Esophagus mucosa (tissue), 1 donor: ENCODE results near the gene HOXC9. TPM values are rescaled to one million over a fixed set of nuclear protein-coding genes. Genes with fewer than 3 reads are reported as not detected.
"Not testable (repeated sequence)": the region's sequence is repeated elsewhere in the genome, so short reads cannot be mapped to it uniquely, and the experiment has no call there.

ENCODE experiments used
- ATAC-seq: fragments of 200-7000 bp; cut with Tn5 transposase; one replicate; pipeline ENCODE4 v1.9.1; 2020
- total RNA-seq: library from RNA; stranded (reverse); gene quantifications from one replicate; pipeline ENCODE4 v1.2.4, GENCODE V29; 2023
- donor health status: DM: yes; HTN: yes; CAD: no.

HOXC9 gene
- total RNA-seq, 1 donor from 2014 or later: 1.2 TPM

DNA sequence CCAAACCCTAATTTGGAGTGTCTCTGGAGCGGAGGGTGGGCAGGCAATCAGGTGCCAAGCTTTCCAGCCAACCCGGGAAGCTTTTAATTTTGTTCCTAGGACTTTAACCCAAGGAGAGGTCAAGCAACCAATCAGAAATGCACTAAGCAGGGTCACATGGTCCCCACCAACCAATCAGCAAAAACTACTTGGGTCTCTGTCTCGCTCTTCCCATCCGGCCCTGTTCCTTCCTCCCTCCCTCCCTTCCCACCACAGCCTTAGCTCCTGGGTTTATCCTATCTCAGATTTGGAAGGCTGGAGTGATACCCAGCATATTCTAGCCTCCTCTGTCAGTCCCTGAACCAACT lies 40.2 kb downstream of the HOXC9 start:
- no peak for ATAC-seq

DNA sequence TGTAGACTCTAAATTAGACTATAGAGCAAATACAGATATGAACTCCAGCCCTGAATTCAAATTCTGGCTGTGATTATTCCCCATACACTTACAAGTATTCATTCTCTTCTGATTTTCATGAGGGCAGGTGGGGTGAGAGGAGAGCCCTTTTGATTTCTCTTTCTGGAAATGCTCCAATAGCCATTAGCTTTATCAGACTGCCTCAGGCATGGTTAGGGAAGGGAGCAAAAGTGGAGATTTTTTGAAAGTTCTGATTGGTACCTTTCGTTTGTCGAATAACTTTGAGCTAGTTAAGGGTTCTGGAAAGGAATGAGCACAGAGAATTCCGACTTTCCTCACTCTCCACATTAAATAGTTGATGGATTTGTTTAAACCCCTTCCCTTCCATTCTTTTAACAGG lies 40.7 kb downstream of the HOXC9 start:
- ATAC-seq: no peak

- ATAC-seq: peak; percentile 46
Measured at GRCh38 chr12:54041097-54041690, 41.2 kb downstream of the HOXC9 start.

- ATAC-seq: not testable (repeated sequence)
Measured at GRCh38 chr12:54042033-54042432, 42.1 kb downstream of the HOXC9 start.

GRCh38 chr12:54042970-54043853 lies 43.3 kb downstream of the HOXC9 start:
- ATAC-seq: no peak

DNA sequence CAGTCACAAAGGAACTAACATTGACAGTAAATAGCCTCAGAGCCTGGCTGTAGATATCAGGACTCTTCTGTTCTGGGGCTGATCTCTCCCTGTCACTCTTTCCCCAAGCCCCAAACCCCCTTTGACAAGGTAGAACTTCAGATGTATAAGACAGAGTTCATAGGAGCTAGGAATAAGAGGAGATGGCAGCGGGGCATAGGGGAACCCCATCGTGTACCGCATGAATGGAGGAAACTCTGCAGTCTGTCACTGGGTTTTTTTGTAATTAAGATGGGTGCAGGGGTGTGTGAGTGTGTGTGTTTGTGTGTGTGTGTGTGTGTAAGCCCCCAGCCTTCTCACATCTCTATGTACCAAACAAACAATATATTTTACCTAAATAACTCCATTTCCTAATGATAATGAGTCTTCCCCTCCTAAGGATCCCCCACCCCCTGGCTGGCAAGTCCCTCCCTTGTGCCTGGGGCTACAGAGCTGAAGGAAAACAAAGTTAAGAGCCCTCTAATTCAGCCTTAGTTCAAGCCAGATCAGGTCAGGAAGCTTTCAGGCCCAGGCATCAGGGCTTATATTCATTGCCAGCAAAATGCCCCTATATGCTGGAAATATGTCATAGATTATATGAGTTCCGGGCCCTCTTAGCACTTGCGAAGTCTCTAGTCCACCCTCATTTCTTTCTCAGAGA lies 44.6 kb downstream of the HOXC9 start:
- ATAC-seq: no peak

DNA sequence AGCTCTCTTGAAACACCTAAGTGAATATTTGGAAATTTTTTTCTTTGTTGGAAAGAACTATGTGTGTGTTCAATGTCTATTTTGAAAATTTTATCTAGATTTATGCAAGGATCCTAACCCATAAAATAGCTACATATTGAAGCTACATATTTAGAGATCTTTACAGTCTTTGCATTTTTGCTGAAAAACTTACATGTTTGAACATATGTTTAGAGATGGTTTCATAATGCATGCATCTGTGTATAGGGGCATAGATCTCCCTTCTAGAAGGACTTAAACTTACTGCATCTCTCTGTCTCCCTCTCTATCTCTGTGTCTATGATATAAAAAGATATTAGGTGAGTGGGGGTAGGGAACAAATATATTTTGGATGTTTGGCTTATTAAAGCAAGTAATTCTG lies 45.4 kb downstream of the HOXC9 start:
- ATAC-seq: no peak

DNA sequence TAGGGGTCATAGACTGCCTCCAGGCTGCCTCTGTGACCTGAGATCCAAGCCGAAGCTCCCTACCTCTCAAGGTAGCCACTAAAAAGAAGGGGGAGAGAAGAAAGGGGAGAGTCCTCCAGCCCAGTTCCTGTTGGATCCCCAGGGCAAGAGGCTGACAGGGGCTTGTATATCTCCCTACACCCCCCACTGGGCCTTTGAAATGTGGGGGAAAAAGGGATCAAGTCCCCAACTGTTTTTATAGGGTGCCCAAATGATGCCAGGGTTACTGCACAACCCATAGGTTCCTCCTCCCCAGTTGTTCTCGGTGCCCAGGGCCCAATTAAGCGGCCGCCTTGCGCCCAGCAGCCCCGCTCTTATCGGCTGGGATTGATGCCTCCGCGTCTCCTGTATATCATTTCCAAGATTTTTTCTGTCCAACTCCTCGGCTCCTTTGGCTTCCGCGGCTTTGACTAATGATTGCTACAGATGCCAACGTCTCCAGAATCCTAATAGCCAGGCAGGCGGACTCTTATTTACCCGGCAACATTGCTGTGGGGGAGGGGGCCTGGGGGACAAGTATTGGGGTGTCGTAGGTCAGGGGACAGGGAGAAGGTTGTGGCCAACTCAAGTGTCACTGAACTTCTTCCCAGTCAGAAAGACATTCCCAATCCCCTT lies 46.0 kb downstream of the HOXC9 start:
- no peak for ATAC-seq

DNA sequence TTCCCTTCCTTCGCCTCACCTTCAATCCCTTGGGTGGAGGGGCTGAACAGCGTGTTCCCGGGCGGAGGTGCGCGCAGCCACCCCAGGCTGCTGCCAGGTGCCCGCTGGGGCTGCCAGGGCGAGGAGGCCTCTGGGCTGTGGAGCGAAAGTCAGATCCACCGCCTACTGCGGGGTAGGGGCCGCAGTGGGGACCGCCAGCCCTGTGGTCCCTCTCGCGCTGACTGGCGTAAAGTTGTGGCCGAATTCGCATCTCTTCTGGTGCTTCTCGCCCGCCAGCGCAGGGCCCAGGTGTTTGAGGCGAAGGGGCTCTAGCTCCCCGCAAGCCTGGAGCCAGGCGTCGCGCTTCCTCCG lies 46.8 kb downstream of the HOXC9 start:
- ATAC-seq: peak; percentile 39

DNA sequence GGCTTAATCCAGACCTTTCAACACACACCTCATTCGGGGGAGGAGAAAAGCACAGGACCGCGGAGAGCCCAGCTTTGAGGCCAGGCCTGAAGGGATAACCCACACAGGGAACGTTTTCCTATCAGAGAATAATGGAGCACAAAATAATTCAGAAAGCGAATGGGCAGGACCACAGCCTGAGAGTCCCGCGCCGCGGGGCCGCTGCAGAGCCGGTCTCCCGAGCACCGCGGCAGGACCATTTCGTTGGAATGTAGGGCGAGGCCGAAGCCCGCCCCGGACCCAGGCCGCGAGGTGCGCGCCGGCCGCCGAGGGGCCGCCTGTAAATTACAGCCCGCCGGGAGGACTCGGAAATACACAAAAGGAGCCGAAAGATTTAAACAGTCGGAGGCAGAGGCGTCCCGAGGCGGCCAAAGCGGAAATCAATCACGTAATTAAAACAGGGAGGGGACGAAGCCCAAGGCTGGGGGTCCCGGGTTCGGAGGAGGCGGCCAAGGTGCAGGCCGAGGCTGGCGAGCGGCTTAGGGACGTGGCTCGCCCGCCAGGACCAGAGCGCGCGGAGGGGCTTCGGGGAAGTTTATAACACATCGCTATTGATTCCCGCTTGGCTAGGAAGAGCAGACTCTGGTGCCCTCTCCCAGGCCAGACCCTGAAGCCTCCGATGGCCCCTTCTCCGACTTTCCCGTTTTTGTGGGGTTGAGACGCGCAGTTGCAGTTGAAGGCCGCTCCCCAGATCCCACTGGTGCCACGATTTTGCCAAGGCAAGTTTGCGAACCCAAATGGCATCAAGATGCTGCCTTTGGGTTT lies 47.4 kb downstream of the HOXC9 start:
- ATAC-seq: peak; percentile 43

DNA sequence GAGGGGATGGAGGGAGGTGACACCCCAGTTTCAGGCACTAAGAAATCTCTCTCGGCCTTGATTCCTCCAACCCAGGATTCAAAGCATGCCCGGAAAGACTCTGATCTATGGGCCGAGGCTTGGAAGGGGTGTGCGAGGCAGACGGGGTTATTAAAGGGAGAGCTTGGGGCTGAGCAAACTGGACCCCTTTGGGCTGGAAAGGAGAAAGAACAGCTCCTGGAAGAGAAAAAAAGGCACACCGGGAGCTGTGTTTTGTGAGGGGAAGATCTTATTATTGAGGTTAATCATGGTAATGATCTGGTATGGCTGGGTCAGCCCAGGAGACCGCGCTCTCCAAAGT lies 48.0 kb downstream of the HOXC9 start:
- no peak for ATAC-seq

DNA sequence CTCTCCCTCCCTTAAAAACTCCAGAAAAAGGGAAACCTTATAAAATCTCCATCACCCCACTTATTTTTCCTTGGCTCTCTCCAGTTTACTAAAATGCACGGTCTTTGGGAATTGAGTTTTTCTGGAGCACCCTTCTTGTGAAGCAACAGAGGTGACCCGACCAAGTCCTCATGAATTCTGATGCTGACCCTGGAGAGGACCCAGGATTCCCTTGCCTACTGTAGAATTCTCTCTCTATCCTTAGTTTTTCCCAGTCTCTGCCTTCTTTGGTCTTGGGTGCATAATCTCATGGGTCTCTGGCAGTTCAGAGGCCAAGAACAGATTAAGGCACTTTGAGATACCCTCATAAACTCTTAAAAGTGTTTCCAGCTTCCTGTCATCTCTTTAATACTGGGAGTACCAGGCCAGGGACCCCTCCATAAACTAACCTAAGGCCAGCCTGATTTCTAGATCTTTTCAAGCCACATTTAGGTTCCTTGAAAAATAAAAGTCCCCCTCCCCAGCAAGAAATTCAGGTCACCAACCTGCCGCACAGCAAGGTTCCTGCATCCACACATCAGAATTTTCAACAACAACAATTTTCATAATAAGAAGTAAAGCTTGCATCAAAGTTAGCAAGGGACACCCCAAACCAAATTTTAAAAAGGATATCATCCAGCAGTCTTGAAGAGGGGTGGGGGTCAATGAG lies 48.6 kb downstream of the HOXC9 start:
- no peak for ATAC-seq

GRCh38 chr12:54049108-54049507 lies 49.1 kb downstream of the HOXC9 start:
- no peak for ATAC-seq

DNA sequence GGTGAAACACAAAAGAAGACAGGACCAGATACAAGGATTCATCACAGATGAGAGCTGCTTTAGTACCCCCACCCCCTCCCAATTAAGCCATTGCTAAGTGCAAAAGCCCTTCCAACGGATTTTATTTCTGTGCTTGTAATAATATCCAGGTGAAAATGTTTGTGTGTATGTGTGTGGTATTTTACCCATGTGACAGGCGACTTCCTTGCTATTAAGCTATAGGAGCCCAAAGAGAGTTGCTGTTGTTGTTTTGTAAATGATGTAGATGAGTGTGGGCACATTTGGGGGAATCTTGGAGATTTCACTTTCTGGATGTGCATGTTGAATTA lies 50.5 kb downstream of the HOXC9 start:
- ATAC-seq: no peak

DNA sequence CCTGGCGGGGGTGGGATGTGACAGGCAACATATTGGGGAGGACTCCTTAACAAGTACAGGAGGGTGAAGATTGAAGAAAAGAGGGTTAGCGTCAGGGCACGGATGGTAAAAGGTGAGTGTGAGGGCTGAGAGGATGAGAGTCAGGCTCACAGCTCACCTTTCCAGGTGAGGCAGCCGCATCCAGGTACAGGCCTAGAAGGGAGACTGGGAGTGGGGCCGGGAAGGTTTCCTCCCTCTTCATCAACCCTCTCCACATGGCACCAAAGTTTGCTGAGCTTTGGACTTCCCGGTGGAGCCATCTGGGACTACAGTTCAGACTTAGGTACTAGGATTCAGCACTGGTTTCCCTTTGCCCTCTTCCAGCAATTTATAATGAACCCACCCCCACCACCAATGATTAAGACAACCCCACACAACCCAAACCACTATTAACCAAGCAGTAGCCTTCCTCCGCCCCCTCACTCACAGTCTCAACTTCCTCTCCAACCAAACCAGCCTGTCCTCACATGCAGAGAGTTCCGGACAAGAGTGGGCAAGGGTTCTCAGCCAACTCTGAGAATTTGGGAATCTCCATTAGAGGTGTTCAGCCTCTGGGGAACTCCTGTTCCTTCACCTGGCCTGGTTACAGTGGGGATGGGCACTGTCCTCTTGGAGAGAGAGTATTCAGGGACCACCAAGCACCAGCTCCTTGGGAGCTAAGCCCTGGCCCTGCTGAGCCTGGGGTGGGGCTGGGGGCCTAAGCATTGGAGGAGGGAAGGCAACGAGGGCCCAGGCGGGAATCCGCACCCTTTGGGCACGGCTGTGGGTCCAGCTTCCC lies 51.3 kb downstream of the HOXC9 start:
- ATAC-seq: peak; percentile 39

DNA sequence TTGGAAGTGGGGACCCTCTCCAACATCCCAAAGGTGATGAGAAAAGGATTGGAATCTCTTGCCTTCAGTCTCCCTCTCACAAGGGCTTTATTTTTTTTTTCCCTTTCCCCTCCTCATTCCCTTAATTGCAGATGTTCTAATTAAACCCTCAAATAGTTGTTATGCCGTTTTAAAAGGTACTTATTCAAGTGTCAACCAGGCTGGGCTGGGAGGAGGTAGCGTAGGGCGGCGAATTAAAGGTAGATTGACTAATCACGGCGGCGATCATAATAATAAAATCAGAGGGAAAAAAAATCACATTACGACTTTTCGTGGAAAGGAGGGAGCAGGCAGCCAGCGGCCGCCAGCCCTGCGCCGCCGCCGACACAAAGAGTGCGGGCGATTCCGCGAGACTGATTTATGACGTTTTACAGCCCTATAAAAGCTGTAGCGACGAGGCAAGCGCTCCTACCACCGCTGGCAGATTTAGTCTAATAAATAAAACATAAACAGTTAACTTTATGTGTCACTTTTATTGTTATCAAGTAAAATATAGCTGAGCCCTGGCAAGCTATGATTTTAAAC lies 52.0 kb downstream of the HOXC9 start:
- no peak for ATAC-seq

DNA sequence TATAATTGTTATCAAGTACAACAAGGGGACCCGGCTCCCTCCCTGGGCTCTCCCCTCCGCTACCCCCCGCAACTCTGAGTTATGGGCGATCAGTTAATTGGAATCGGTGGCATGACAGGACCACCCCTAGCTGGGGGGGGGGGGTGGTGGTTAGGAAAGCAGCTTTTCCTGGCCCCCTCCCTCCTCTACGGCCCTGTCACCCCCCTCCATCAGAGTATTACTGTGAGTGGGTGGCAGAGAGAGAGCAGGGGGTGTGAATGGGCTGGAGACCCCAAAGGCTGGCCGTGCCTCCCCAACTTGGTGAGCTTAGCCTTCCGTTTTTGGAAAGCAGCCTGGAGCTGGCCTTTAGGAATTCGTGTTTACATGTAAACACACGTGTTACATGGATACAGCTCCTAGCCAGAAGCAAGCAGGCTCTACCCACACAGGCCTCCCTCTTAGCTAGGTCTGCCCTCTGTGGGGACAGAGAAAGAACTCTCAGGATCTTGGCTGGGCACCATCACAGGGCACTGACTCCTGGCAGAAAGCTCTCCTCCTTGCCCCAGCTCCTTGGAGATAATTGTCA lies 52.6 kb downstream of the HOXC9 start:
- ATAC-seq: peak; percentile 24
